Endothelial cell of umbilical vein (primary cell): ENCODE data around the gene TUBA3C. TPM values are rescaled to one million over a fixed set of nuclear protein-coding genes. Genes with fewer than 3 reads are reported as not detected.

Experiments used
- BruUV-seq: library from RNA; stranded (reverse); fragments of 400-500 nt; replicated peaks from 2 replicates; lab custom pipeline; 2021; lab: Mats Ljungman, UMichigan
- CTCF ChIA-PET: fragments of 300-600, 350-600 bp; sonication (Branson Sonifier 250); formaldehyde crosslinking; loops from one replicate; lab custom pipeline; 2021; ENCODE audit warnings: antibody characterized with exemption, inconsistent platforms; lab: Charles Lee
- POLR2A ChIA-PET: fragments of 300-600, 350-600 bp; sonication (Branson Sonifier 250); formaldehyde crosslinking; loops from one replicate; lab custom pipeline; 2021; ENCODE audit warnings: antibody characterized with exemption, inconsistent platforms; lab: Charles Lee
- DNase-seq: peaks from one replicate; pipeline ENCODE4 v3.0.0-alpha.2; 2011; ENCODE audit warnings: low read depth, low spot score
- FAIRE-seq: peaks from 2 replicates; lab custom pipeline; 2011; peaks lifted over from hg19 to GRCh38; lab: Jason Lieb, UNC
- H2AFZ ChIP-seq: 2 replicates; pipeline ENCODE4 v1.6.0; 2012; ENCODE audit warnings: low read depth, low read length, control low read depth, inconsistent platforms
- H3K27ac ChIP-seq: 2 replicates; pipeline ENCODE4 v1.5.1; 2011; ENCODE audit warnings: low read depth, mild to moderate bottlenecking, control low read depth, low read length, moderate library complexity; ENCODE audit not compliant: insufficient read depth
- H3K27me3 ChIP-seq, 2 experiments: 2 replicates each; pipeline versions ENCODE4 v1.6.0 to v1.6.1; 2011; ENCODE audit warnings: low read length in 2 of 2, mixed read lengths in 1 of 2; ENCODE audit not compliant: control insufficient read depth in 2 of 2, insufficient read depth in 2 of 2
- H3K36me3 ChIP-seq, 2 experiments: 2 replicates in 1 of 2; 3 replicates in 1 of 2; pipeline ENCODE4 v1.5.1; 2011; ENCODE audit warnings: low read length in 2 of 2, mild to moderate bottlenecking in 1 of 2, moderate library complexity in 1 of 2; ENCODE audit not compliant: control insufficient read depth in 2 of 2, insufficient read depth in 2 of 2; ENCODE audit errors: extremely low read depth in 1 of 2
- H3K4me1 ChIP-seq: 3 replicates; pipeline ENCODE4 v1.5.1; 2011; ENCODE audit warnings: mild to moderate bottlenecking, low read length; ENCODE audit not compliant: control insufficient read depth, insufficient read depth; ENCODE audit errors: extremely low read depth
- H3K4me2 ChIP-seq: 2 replicates; pipeline ENCODE4 v1.6.1; 2011; ENCODE audit warnings: low read length, control low read depth, mixed read lengths; ENCODE audit not compliant: insufficient read depth
- H3K4me3 ChIP-seq, 3 experiments: fragments of 200-600 bp in 1 of 3; sonication (generic), shearing (Covaris generic) in 1 of 3; replicated peaks in 1 of 3; 2 replicates each; pipeline ENCODE4 v1.5.1; 2011 to 2016; ENCODE audit warnings: control low read depth in 3 of 3, low read length in 3 of 3, mild to moderate bottlenecking in 2 of 3, inconsistent platforms in 1 of 3, low read depth in 1 of 3, moderate library complexity in 1 of 3; ENCODE audit not compliant: insufficient read depth in 1 of 3
- H3K79me2 ChIP-seq: 2 replicates; pipeline ENCODE4 v1.6.0; 2012; ENCODE audit warnings: low read length, inconsistent platforms; ENCODE audit not compliant: control insufficient read depth, insufficient read depth
- H3K9ac ChIP-seq: replicated peaks from 2 replicates; pipeline ENCODE3; 2011; ENCODE audit warnings: low read length, control low read depth; ENCODE audit not compliant: insufficient read depth; ENCODE audit errors: extremely low read depth
- H3K9me1 ChIP-seq: replicated peaks from 3 replicates; pipeline ENCODE4 v1.6.0; 2011; ENCODE audit warnings: mild to moderate bottlenecking, low read length; ENCODE audit not compliant: control insufficient read depth, insufficient read depth; ENCODE audit errors: extremely low read depth
- H3K9me3 ChIP-seq: replicated peaks from 2 replicates; pipeline ENCODE4 v1.5.1; 2012; ENCODE audit warnings: low read length, inconsistent platforms; ENCODE audit not compliant: control insufficient read depth, insufficient read depth
- H4K20me1 ChIP-seq: replicated peaks from 2 replicates; pipeline ENCODE3; 2011; ENCODE audit warnings: mild to moderate bottlenecking, low read length; ENCODE audit not compliant: control insufficient read depth, insufficient read depth; ENCODE audit errors: extremely low read depth
- CTCF ChIP-seq, 2 donors: IDR thresholded peaks; 1 replicate in 1 of 2; 2 replicates in 1 of 2; pipeline ENCODE4 v1.5.1; 2011; ENCODE audit warnings: low read length in 2 of 2, mild to moderate bottlenecking in 2 of 2, moderate library complexity in 2 of 2, control low read depth in 1 of 2, inconsistent platforms in 1 of 2, low read depth in 1 of 2; ENCODE audit not compliant: insufficient read depth in 1 of 2; ENCODE audit errors: extremely low read depth in 1 of 2
- EZH2 ChIP-seq: IDR thresholded peaks from 2 replicates; pipeline ENCODE4 v1.6.1; 2012; ENCODE audit warnings: borderline replicate concordance, low read depth, mild to moderate bottlenecking, moderate library complexity, low read length, inconsistent platforms; ENCODE audit not compliant: severe bottlenecking
- FOS ChIP-seq: IDR thresholded peaks from 2 replicates; pipeline ENCODE4 v1.6.1; 2011; ENCODE audit warnings: mild to moderate bottlenecking, low read length, moderate library complexity, borderline replicate concordance; ENCODE audit not compliant: insufficient read depth
- GATA2 ChIP-seq: IDR thresholded peaks from 2 replicates; pipeline ENCODE4 v1.7.0; 2011; ENCODE audit warnings: low read depth, mild to moderate bottlenecking, moderate library complexity, mixed read lengths, low read length; ENCODE audit not compliant: insufficient read length, insufficient read depth
- JUN ChIP-seq: IDR thresholded peaks from 2 replicates; pipeline ENCODE4 v1.6.1; 2011; ENCODE audit warnings: borderline replicate concordance, low read depth; ENCODE audit not compliant: insufficient read length, insufficient read depth
- MYC ChIP-seq: IDR thresholded peaks from one replicate; pipeline ENCODE4 v1.6.1; 2011; ENCODE audit warnings: mild to moderate bottlenecking, low read depth, low read length
- POLR2A ChIP-seq: IDR thresholded peaks from 2 replicates; pipeline ENCODE4 v1.6.1; 2012; ENCODE audit warnings: low read depth, mild to moderate bottlenecking, control low read depth, low read length
- POLR2AphosphoS5 ChIP-seq: IDR thresholded peaks from 2 replicates; pipeline ENCODE4 v1.6.1; 2012; ENCODE audit warnings: low read depth, mild to moderate bottlenecking, control low read depth, low read length, moderate library complexity; ENCODE audit not compliant: insufficient read depth
- dilution Hi-C: fragments of 300-500 bp; cut with MboI; formaldehyde crosslinking; loops from one replicate; pipeline ENCODE4 v1.15.0; 2019; ENCODE audit warnings: low sequenced_read_pairs; ENCODE audit not compliant: extremely low pct_ligation_motif_present
- intact Hi-C: fragments of 100-400 bp; cut with micrococcal nuclease; formaldehyde crosslinking; loops from one replicate; pipeline ENCODE4 v1.10.0; 2022
- polyA plus RNA-seq, 4 experiments: library from polyadenylated mRNA; depleted of rRNA in 3 of 4; stranded (reverse) in 3 of 4; unstranded in 1 of 4; fragments of >200 nt; gene quantifications; 2 replicates each; pipeline versions ENCODE4 v1.2.1 to v1.2.3, GENCODE V29; 2011 to 2012; ENCODE audit warnings: missing spikeins in 1 of 4
- total RNA-seq: library from RNA; stranded (reverse); gene quantifications from 2 replicates; pipeline ENCODE4 v1.2.3, GENCODE V29; 2021
- TF ChIP-seq, protein P1 (sequence below): IDR thresholded peaks from 2 replicates; pipeline ENCODE4 v1.6.1; 2011; ENCODE audit not compliant: insufficient read depth, insufficient read length

Gene TUBA3C
- total and polyA plus RNA-seq, 2 donors (not counting 3 experiments of a cell fraction or from before 2014, with no cell fraction given): not detected

DNA sequence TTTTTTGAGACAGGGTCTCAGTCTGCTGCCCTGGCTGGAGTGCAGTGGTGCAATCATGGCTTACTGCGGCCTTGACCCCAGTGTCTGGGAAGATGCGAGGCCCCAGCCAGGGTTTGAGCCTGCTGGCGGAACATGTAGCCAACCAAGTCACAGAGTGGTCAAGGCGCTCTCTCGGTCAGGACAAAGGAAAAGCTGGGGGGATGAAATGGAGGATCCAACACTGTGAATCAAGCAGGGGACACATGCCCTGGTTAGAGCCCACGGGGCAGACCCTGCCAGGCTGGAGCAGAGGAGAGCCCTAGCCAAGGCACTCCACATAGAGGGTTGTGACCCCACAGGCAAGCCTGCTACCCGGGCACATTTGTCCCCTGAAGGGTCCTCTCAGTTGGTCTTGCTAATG, 10.1 kb downstream of the TUBA3C start:
- H3K36me3 ChIP-seq: no peaks in the 10 kb centered on the region
- CTCF ChIA-PET: no interaction called here
- FAIRE-seq: no peak
- no TSS peak for BruUV-seq
- POLR2A ChIA-PET: no interaction called here
- H4K20me1 ChIP-seq: no peaks in the 10 kb centered on the region
- no peak for TF ChIP-seq MYC
- TF ChIP-seq, protein P1, sequence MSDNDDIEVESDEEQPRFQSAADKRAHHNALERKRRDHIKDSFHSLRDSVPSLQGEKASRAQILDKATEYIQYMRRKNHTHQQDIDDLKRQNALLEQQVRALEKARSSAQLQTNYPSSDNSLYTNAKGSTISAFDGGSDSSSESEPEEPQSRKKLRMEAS: no peak
- no peak for TF ChIP-seq FOS
- TF ChIP-seq GATA2: no peak
- TF ChIP-seq POLR2A: no peak
- no peak for TF ChIP-seq CTCF (IDR thresholded peaks at IDR 0.05; ENCODE audit: extremely low read depth in 1 of 2, insufficient read depth in 1 of 2, low read depth in 1 of 2, low read length in 2 of 2)
- TF ChIP-seq POLR2AphosphoS5: no peak
- TF ChIP-seq EZH2: no peak
- no peak for TF ChIP-seq JUN
- H3K79me2 ChIP-seq: no peaks in the 10 kb centered on the region
- no peaks in the 10 kb centered on the region for H3K4me1 ChIP-seq
- no peak overlapping the region for H3K27ac ChIP-seq
- no peak overlapping the region for H2AFZ ChIP-seq
- no peak for DNase-seq
- no peak overlapping the region for H3K4me3 ChIP-seq
- H3K9me1 ChIP-seq: no peaks in the 10 kb centered on the region
- no peak overlapping the region for H3K9ac ChIP-seq
- H3K9me3 ChIP-seq: peaks cover 10% of the 10 kb centered on the region
- H3K27me3 ChIP-seq: no peaks in the 10 kb centered on the region
- dilution Hi-C loops: no loop called here
- intact Hi-C loops: no loop called here
- H3K4me2 ChIP-seq: no peak overlapping the region
